Activated CD8-positive, alpha-beta memory T cell treated with anti-CD3 and anti-CD28 coated beads for 48 hours (primary cell): ENCODE results near the gene EBF4.
"Not testable (repeated sequence)": the region's sequence is repeated elsewhere in the genome, so short reads cannot be mapped to it uniquely, and the experiment has no call there.

Source experiments
- DNase-seq, 3 experiments: peaks; one replicate each; pipeline ENCODE4 v3.0.0-alpha.2; 2020; ENCODE audit warnings: low read depth in 2 of 3, low spot score in 2 of 3

Gene EBF4

GRCh38 chr20:2807929-2808328, 115.3 kb downstream of the EBF4 start:
- not testable (repeated sequence) for DNase-seq

- DNase-seq, result no peak
Observed at GRCh38 chr20:2809690-2810089, 117.1 kb downstream of the EBF4 start.
